ENCODE results near the gene TBXAS1.

Gene TBXAS1

DNA sequence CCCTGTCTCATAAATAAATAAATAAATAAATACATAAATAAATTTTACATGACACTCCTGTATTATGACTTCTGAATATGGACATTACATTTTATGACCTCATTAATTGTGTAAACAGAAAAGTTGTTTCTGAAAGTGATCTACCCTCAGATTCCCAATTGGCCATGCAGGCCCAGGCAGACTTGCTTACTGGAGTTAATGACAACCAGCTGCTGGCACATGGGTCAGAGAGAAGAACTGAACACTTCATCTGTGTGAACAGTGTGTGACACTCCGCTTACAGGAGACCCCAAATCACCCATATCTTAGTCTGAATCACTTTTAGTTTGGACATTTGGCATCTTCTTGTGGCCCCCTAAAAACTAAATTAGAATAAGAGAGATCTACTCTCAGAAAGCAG is 202.3 kb downstream of the TBXAS1 start:
- TF ChIP-seq, protein P1, sequence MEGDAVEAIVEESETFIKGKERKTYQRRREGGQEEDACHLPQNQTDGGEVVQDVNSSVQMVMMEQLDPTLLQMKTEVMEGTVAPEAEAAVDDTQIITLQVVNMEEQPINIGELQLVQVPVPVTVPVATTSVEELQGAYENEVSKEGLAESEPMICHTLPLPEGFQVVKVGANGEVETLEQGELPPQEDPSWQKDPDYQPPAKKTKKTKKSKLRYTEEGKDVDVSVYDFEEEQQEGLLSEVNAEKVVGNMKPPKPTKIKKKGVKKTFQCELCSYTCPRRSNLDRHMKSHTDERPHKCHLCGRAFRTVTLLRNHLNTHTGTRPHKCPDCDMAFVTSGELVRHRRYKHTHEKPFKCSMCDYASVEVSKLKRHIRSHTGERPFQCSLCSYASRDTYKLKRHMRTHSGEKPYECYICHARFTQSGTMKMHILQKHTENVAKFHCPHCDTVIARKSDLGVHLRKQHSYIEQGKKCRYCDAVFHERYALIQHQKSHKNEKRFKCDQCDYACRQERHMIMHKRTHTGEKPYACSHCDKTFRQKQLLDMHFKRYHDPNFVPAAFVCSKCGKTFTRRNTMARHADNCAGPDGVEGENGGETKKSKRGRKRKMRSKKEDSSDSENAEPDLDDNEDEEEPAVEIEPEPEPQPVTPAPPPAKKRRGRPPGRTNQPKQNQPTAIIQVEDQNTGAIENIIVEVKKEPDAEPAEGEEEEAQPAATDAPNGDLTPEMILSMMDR (IDR thresholded peaks at IDR 0.05; ENCODE audit: low read depth, low read length) = no peak

DNA sequence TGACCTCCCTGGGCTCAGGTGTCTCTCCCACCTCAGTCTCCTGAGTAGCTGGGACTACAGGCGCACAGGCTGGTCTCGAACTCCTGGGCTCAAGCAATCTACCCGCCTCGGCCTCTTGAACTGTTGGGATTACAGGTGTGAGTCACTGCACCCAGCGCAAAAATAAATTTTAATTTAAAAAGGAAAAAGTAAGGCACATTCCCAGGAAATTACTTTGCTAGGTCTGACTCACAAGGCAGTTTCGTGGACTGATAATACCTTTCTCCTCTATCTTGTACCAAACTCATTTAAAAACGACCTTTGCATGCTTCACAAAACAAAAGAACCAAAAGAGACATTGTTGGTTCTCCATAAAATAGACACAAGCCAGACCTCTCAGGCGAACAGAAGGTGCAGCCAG is 204.0 kb downstream of the TBXAS1 start:
- H3K4me3 ChIP-seq (ENCODE audit: low read depth, low read length) = no peak overlapping the region
- TF ChIP-seq, protein P1 (IDR thresholded peaks at IDR 0.05; ENCODE audit: low read depth, low read length) = no peak

More for the DNA sequence above, 202.3 kb downstream of the TBXAS1 start:
- no peak overlapping the region for H3K4me3 ChIP-seq (ENCODE audit: low read depth, low read length)

DNA sequence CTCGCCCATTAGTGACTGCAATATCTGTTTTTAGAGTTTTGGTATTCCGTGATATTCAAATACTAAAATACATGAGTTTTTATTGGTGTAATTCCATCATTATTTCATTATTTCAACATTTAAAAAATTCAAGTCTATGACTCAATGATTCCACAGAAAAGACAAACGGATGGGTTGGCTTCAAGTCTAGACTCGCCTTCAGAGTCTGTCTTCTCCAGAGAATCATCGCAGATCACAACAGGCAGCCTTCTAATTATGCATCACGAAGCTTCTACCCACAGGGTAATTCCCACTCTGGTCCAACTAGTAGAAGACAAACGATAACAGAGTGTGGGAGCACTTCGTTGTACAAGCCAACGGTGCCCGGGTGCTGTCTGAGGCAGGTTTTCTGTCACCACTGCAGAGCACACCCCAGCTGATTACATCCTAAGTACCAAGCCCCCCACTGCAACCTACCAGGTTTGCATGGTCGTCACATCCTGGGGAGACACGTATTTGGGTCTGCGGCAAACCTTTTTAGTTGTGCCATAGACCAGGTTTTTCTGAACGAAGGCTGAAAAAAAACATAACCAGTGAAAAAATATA is 204.8 kb downstream of the TBXAS1 start:
- no peak overlapping the region for H3K4me3 ChIP-seq (ENCODE audit: low read depth, low read length)
- TF ChIP-seq, protein P1 (IDR thresholded peaks at IDR 0.05; ENCODE audit: low read depth, low read length) = no peak

DNA sequence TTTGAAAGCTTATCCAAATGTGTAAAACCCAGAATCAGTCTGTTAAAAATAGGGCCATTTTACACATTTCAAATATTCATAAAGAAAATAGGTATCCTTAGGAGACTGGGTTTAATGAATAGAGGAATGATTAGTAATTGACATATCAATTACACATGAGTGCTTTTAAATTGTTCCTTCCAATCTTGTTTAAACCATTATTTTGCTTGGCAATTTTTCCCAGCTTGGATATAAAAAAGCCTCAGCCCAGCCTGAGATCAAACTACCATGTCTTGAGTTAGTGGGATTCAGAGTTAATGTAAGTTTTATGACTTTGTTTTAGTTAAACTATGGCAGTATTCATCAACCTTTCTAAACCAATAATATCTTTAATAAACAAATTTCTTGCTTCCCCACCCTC is 205.4 kb downstream of the TBXAS1 start:
- no peak overlapping the region for H3K4me3 ChIP-seq (ENCODE audit: low read depth, low read length)
- TF ChIP-seq, protein P1 (IDR thresholded peaks at IDR 0.05; ENCODE audit: low read depth, low read length) = no peak

DNA sequence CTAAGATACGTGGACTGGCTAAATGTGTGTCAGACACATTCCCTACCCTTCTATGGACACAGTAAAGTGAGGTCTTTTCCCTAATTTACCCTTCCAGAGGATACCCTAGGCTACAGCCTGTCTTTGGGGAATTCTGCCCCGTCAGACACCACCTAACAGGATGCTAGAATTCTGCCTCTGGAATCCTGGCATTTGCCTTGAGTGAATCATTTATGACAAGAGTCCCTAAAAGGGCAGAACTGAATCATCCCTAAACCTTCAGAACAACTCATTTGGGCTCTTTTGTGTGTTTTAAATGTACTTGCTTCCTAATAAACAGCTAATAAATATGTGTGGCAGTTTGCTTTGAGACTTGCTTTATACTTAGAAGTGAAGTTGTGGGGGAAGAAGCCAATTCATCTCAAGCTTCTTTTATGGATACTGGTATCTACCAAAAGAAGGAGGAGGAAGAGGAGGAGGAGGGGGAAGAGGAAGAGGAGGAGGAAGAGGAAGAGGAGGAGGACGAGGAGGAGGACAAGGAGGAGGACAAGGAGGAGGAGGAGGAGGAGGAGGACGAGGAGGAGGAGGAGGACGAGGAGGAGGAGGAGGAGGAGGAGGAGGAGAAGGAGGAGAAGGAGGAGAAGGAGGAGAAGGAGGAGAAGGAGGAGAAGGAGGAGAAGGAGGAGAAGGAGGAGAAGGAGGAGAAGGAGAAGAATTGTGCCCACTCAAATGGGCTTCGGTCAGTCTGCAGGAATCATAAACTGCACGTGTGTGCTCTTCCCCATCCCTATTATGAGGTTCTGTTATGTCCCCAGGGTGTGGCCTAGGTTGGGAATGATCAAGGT is 206.5 kb downstream of the TBXAS1 start:
- TF ChIP-seq, protein P1 (IDR thresholded peaks at IDR 0.05; ENCODE audit: low read depth, low read length) = no peak
- no peak overlapping the region for H3K4me3 ChIP-seq (ENCODE audit: low read depth, low read length)

DNA sequence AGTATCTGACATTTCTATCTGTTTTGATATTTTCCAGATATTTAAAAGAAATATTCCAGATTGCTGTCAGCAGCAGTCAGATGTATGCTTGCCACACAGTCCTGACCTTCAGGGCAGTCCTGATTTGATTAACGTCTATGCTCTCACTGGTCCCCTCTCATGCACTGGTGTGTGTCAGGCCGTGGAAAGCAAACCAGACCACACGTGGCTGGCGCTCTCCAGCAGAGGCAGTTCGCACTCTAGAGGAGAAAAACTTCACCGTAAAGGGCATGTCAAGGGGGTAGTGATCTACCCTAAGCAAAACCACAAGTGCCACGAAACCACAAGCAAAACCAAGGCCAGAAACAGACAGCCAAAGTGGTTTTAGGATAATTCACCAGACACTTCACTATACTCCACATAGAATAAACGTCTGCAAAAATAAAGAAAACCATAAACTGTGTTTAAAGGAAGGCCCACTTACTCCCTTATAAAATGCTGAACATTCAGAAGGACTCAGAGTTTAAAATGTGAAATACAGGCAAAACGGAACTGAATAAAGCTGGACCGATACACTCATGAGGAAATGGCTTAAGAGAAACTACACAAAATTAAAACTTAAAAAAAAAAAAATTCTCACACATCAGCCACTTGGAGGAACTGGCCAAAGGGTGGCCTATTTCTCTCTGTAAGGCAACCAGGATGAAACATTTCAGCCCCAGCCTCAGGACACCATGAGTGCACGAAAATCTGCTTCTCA is 207.3 kb downstream of the TBXAS1 start:
- TF ChIP-seq, protein P1 (IDR thresholded peaks at IDR 0.05; ENCODE audit: low read depth, low read length) = no peak

DNA sequence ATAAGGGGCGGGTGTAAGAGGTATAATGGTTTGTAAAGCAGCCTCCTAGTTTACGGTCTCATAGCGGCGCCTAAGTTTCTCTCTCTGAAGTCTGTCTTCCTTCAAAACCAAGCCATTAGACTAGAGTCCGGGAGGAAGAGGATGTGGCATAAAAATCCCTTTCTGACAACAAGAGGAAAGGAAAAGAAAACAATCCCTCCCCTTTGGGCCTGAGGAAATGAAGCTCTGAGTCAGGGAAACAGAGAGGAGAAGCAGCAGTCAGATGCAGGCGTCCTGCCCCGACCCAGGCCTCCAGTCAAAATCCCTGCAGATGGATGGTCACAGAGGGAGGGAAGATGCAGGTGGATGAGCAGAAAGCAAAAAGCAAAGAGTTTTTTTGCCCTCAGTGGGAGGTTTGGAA is 210.0 kb downstream of the TBXAS1 start:
- H3K4me3 ChIP-seq (ENCODE audit: low read depth, low read length) = no peak overlapping the region
- TF ChIP-seq, protein P1 (IDR thresholded peaks at IDR 0.05; ENCODE audit: low read depth, low read length) = no peak

More for the DNA sequence above, 207.3 kb downstream of the TBXAS1 start:
- no peak overlapping the region for H3K4me3 ChIP-seq (ENCODE audit: low read depth, low read length)

Measured in WI38 (cell line).